Transverse colon (tissue), 4 donors: ENCODE results near the gene GPD2. TPM values are rescaled to one million over a fixed set of nuclear protein-coding genes. Genes with fewer than 3 reads are reported as not detected.

Source experiments
- DNase-seq: peaks from one replicate; pipeline ENCODE4 v3.0.0-alpha.2; 2019
- H3K27ac ChIP-seq, 4 donors: fragments of 200-600 bp; sonication (generic); 2 replicates each; pipeline ENCODE4 v1.5.1; 2016 to 2018; ENCODE audit warnings: inconsistent platforms in 4 of 4
- H3K27me3 ChIP-seq: fragments of 200-600 bp; sonication (generic); 2 replicates; pipeline ENCODE4 v1.5.1; 2017; ENCODE audit warnings: inconsistent platforms
- H3K36me3 ChIP-seq, 4 donors: fragments of 200-600 bp; sonication (generic); 2 replicates each; pipeline ENCODE4 v1.5.1; 2017 to 2019; ENCODE audit warnings: inconsistent platforms in 4 of 4
- H3K4me1 ChIP-seq, 4 donors: fragments of 200-600 bp; sonication (generic); 2 replicates each; pipeline ENCODE4 v1.5.1; 2017 to 2020; ENCODE audit warnings: inconsistent platforms in 4 of 4
- H3K4me3 ChIP-seq, 4 donors: fragments of 200-600 bp; sonication (generic); 1 replicate in 1 of 4; 2 replicates in 3 of 4; pipeline versions ENCODE4 v1.5.1 to v1.6.1; 2017 to 2019; ENCODE audit warnings: inconsistent platforms in 4 of 4
- H3K9me3 ChIP-seq, 2 donors: fragments of 200-600 bp; sonication (generic); 2 replicates each; pipeline ENCODE4 v1.5.1; 2017 to 2019; ENCODE audit warnings: inconsistent platforms in 2 of 2
- EP300 ChIP-seq: sonication (generic); formaldehyde crosslinking; IDR thresholded peaks from one replicate; pipeline ENCODE4 v1.6.1; 2017; ENCODE audit warnings: antibody characterized with exemption, low read depth
- POLR2A ChIP-seq: fragments of 450-650 bp; IDR thresholded peaks from one replicate; pipeline ENCODE4 v1.6.1; 2016; ENCODE audit warnings: antibody characterized with exemption, mild to moderate bottlenecking, moderate library complexity
- POLR2AphosphoS5 ChIP-seq, 3 donors: sonication (generic); formaldehyde crosslinking; IDR thresholded peaks; one replicate each; pipeline ENCODE4 v1.6.1; 2016; ENCODE audit warnings: antibody characterized with exemption in 3 of 3
- WGBS, 2 donors: methylation state at CpG; one replicate each; pipeline ENCODE4 v1.1.5; 2018; ENCODE audit warnings: low coverage in 1 of 2; 5-methylcytosine and 5-hydroxymethylcytosine counted together
- in situ Hi-C, 4 donors: fragments of 200-750 bp; cut with MboI; loops; one replicate each; pipeline versions ENCODE4 v1.15.0 to v1.15.1; 2017; ENCODE audit warnings: low sequenced_read_pairs in 3 of 4, low pct_ligation_motif_present in 1 of 4, low pct_unique_long_range_greater_than_20kb in 1 of 4
- intact Hi-C: fragments of 100-400 bp; cut with DNase I; formaldehyde crosslinking; loops from one replicate; pipeline ENCODE4 v1.15.1; 2023; ENCODE audit warnings: low total_unique reads
- total RNA-seq, 4 donors: library from RNA; depleted of rRNA; stranded (reverse); fragments of >200 nt; gene quantifications; one replicate each; pipeline ENCODE4 v1.1.0, GENCODE V29; 2016
- TF ChIP-seq, protein P1 (sequence below), 5 experiments: fragments of 200-600 bp in 3 of 5; fragments of 450-650 bp in 2 of 5; sonication (generic) in 3 of 5; IDR thresholded peaks; 1 replicate in 2 of 5; 2 replicates in 3 of 5; pipeline ENCODE4 v1.5.1; 2016 to 2017; ENCODE audit warnings: antibody characterized with exemption in 5 of 5, inconsistent platforms in 3 of 5, mild to moderate bottlenecking in 2 of 5, moderate library complexity in 1 of 5

The GPD2 gene
- total RNA-seq, 4 donors from 2014 or later = 65.5 to 161 (median 98.6) TPM

DNA sequence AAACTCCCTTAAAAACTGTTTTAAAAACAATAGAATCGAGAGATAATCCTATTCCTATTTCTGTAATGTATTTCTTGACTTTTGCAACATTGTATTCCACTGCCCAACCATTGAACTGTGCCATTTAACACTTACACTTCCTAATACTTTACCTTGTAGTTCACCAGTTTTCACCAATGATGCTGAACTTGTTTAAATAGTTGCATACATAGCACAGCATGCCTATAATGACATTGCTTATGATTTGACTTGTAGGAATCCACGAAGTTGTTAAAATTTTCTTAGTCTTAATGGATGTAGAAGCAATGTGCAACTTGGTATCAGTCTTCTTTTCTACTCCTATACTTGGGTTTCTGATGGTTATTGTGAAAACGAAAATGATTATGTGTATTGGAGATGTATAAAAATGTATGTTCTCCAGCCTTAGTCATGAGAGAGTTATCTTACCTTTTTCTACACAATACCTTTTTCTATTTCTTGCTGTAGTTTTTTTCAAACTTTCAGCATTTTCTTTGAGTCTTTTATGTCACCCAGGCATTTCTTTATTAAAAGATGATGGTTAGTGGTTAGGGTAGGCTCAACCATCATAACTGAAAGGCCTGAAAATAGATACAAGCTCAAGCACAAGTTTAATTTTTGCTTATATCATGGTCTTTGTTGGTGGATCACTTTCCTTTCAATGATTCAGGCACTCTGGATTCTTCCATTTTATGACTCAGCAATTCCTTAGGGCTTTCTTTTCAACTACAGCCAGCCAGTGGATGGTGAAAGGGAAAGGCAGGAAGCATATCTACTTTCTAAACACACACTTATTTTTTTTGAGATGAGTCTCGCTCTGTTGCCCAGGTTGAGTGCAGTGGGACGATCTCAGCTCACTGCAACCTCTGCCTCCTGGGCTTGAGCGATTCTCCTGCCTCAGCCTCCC lies 9.4 kb downstream of the GPD2 start:
- in situ Hi-C loops (loop anchor here in 2 of 4 donors (25.0 kb wide), 1 partner anchor 108 kb away; the partner anchor contains the start of gene NR4A2 (in 2 of the 2)), intact Hi-C loops (no loop called here)
- H3K36me3 ChIP-seq = peaks cover 0 to 4% (median 0%) of the 10 kb centered on the region in 4 donors
- DNase-seq = no peak
- H3K27me3 ChIP-seq = no peaks in the 10 kb centered on the region
- WGBS, 2 donors = 91 to 95% methylated on average over 5 to 6 of the region's 6 CpGs
- no peaks in the 10 kb centered on the region for H3K4me1 ChIP-seq
- no peak overlapping the region for H3K4me3 ChIP-seq
- H3K9me3 ChIP-seq = no peaks in the 10 kb centered on the region
- no peak overlapping the region for H3K27ac ChIP-seq
- TF ChIP-seq POLR2AphosphoS5 (IDR thresholded peaks at IDR 0.05) (no peak), EP300 (no peak), POLR2A (no peak)
- TF ChIP-seq, protein P1, sequence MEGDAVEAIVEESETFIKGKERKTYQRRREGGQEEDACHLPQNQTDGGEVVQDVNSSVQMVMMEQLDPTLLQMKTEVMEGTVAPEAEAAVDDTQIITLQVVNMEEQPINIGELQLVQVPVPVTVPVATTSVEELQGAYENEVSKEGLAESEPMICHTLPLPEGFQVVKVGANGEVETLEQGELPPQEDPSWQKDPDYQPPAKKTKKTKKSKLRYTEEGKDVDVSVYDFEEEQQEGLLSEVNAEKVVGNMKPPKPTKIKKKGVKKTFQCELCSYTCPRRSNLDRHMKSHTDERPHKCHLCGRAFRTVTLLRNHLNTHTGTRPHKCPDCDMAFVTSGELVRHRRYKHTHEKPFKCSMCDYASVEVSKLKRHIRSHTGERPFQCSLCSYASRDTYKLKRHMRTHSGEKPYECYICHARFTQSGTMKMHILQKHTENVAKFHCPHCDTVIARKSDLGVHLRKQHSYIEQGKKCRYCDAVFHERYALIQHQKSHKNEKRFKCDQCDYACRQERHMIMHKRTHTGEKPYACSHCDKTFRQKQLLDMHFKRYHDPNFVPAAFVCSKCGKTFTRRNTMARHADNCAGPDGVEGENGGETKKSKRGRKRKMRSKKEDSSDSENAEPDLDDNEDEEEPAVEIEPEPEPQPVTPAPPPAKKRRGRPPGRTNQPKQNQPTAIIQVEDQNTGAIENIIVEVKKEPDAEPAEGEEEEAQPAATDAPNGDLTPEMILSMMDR (IDR thresholded peaks at IDR 0.05) = no peak

DNA sequence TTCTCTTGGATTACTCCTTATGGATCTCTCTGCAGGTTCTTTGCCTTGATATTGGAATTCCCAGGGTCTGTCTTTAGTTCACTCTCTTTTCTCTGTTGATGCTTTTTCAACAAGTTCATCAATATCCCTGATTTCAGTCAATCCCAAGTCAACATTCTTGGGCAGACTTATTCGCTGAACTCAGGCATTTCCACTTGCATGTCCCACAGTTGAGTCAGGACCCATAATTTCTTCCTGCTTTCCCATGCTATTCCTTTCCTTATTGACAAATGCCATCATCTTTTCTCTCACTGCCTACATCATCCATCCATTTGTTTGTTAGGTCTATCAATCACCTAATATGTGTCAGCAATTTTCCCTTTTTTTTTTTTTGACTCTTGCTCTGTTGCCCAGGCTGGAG lies 11.6 kb downstream of the GPD2 start:
- TF ChIP-seq POLR2A = no peak
- in situ Hi-C loops (loop anchor here in 2 of 4 donors (25.0 kb wide), 1 partner anchor 110 kb away; the partner anchor contains the start of gene NR4A2 (in 2 of the 2)), intact Hi-C loops (no loop called here)
- Histone ChIP-seq H3K27me3 (no peaks in the 10 kb centered on the region), H3K4me3 (no peak overlapping the region), H3K9me3 (no peaks in the 10 kb centered on the region), H3K36me3 (peaks cover 0 to 4% (median 0%) of the 10 kb centered on the region in 4 donors), H3K4me1 (no peaks in the 10 kb centered on the region), H3K27ac (no peak overlapping the region)
- 91 to 96% methylated on average over 1 of the region's 1 CpG for WGBS, 2 donors
- no peak for DNase-seq

DNA sequence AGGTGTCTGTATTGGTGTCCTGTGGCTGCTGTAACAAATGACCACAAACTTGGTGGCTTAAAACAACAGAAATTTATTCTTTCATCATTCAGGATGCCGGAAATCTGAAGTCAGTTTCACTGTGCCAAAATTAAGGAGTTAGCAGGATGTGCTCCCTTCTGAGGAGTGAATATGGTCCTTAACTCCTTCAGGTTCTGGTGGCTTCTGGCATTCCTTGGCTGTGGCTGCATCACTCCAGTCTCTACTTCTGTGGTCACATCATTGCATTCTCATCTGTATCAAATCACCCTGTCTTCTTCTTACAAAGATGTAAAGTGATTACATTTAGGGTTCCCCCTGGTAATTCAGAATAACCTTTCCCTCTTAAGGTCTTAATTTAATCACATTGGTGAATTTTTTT lies 12.6 kb downstream of the GPD2 start:
- in situ Hi-C loops = loop anchor here in 2 of 4 donors (25.0 kb wide), 1 partner anchor 111 kb away; the partner anchor contains the start of gene NR4A2 (in 2 of the 2)

GRCh38 chr2:156452971-156453370 lies 16.8 kb downstream of the GPD2 start:
- Histone ChIP-seq H3K36me3 (no peaks in the 10 kb centered on the region), H3K4me3 (no peak overlapping the region), H3K4me1 (peaks cover 0 to 21% (median 0%) of the 10 kb centered on the region in 4 donors), H3K27ac (no peak overlapping the region), H3K9me3 (no peaks in the 10 kb centered on the region), H3K27me3 (no peaks in the 10 kb centered on the region)
- intact Hi-C loops (loop anchor here (1.0 kb wide), 1 partner anchor 13 kb away; no protein-coding TSS in a partner anchor), in situ Hi-C loops (no loop called here)
- no peak for DNase-seq
- TF ChIP-seq POLR2A = no peak
- no peak for TF ChIP-seq POLR2AphosphoS5 (IDR thresholded peaks at IDR 0.05)
- TF ChIP-seq, protein P1 (IDR thresholded peaks at IDR 0.05) = no peak
- TF ChIP-seq EP300 = no peak

More for the DNA sequence above, 12.6 kb downstream of the GPD2 start:
- H3K9me3 ChIP-seq = no peaks in the 10 kb centered on the region
- TF ChIP-seq POLR2A (no peak), EP300 (no peak), POLR2AphosphoS5 (IDR thresholded peaks at IDR 0.05) (no peak)
- TF ChIP-seq, protein P1 (IDR thresholded peaks at IDR 0.05) = no peak
- DNase-seq = no peak
- no peaks in the 10 kb centered on the region for H3K27me3 ChIP-seq
- intact Hi-C loops = no loop called here
- no peak overlapping the region for H3K4me3 ChIP-seq
- peaks cover 0 to 4% (median 0%) of the 10 kb centered on the region in 4 donors for H3K36me3 ChIP-seq
- H3K4me1 ChIP-seq = no peaks in the 10 kb centered on the region
- WGBS, 2 donors = 66 to 100% methylated on average over 1 of the region's 1 CpG
- no peak overlapping the region for H3K27ac ChIP-seq
